Neural progenitor cell (in vitro differentiated cells): Measurements from ENCODE around the gene RIT1. TPM values are rescaled to one million over a fixed set of nuclear protein-coding genes. Genes with fewer than 3 reads are reported as not detected.

ENCODE experiments used
- DNase-seq: peaks from one replicate; pipeline ENCODE4 v3.0.0-alpha.2; 2016; ENCODE audit warnings: low spot score
- H2AFZ ChIP-seq: fragments of 200-600 bp; sonication (generic); replicated peaks from 2 replicates; pipeline ENCODE4 v1.6.1; 2016; ENCODE audit warnings: antibody characterized with exemption
- H3F3A ChIP-seq: fragments of 200-600 bp; sonication (generic); 2 replicates; pipeline ENCODE4 v1.6.1; 2016; ENCODE audit warnings: antibody characterized with exemption, low read depth
- H3K27ac ChIP-seq: fragments of 200-600 bp; sonication (generic); 2 replicates; pipeline ENCODE4 v1.5.1; 2016; ENCODE audit warnings: mild to moderate bottlenecking
- H3K27me3 ChIP-seq: fragments of 200-600 bp; sonication (generic); 2 replicates; pipeline ENCODE4 v1.6.1; 2016; ENCODE audit warnings: mild to moderate bottlenecking, moderate library complexity
- H3K36me3 ChIP-seq: fragments of 200-600 bp; sonication (generic); 2 replicates; pipeline ENCODE4 v1.5.1; 2016
- H3K4me1 ChIP-seq: fragments of 200-600 bp; sonication (generic); 2 replicates; pipeline ENCODE4 v1.6.1; 2016; ENCODE audit warnings: mixed run types
- H3K4me2 ChIP-seq: fragments of 200-600 bp; sonication (generic); 2 replicates; pipeline ENCODE4 v1.6.1; 2016
- H3K4me3 ChIP-seq: fragments of 200-600 bp; sonication (generic); 2 replicates; pipeline ENCODE4 v1.5.1; 2016
- H3K79me2 ChIP-seq: fragments of 200-600 bp; sonication (generic); 2 replicates; pipeline ENCODE4 v1.6.1; 2016; ENCODE audit warnings: low read depth
- H3K9ac ChIP-seq: fragments of 200-600 bp; sonication (generic); 2 replicates; pipeline ENCODE4 v1.6.1; 2016
- H3K9me3 ChIP-seq: fragments of 200-600 bp; sonication (generic); 2 replicates; pipeline ENCODE4 v1.5.1; 2016; ENCODE audit warnings: low read depth
- H4K20me1 ChIP-seq: fragments of 200-600 bp; sonication (generic); 2 replicates; pipeline ENCODE4 v1.6.1; 2016; ENCODE audit warnings: low read depth
- H3K27ac Mint-ChIP-seq: 3 replicates; pipeline ENCODE4 v1.8.0; 2021; ENCODE audit warnings: mixed read lengths
- H3K27me3 Mint-ChIP-seq: 2 replicates; pipeline ENCODE4 v1.8.0; 2022; ENCODE audit warnings: low read depth, mild to moderate bottlenecking, inconsistent platforms, moderate library complexity, mixed read lengths; ENCODE audit not compliant: insufficient read depth
- H3K36me3 Mint-ChIP-seq: 3 replicates; pipeline ENCODE4 v1.8.0; 2021; ENCODE audit warnings: mixed read lengths
- H3K4me1 Mint-ChIP-seq: 3 replicates; pipeline ENCODE4 v1.8.0; 2021; ENCODE audit warnings: mixed read lengths
- H3K4me3 Mint-ChIP-seq: 3 replicates; pipeline ENCODE4 v1.8.0; 2021; ENCODE audit warnings: mild to moderate bottlenecking, moderate library complexity, mixed read lengths
- H3K9me3 Mint-ChIP-seq: 3 replicates; pipeline ENCODE4 v1.8.0; 2020; ENCODE audit warnings: mixed read lengths
- CTCF ChIP-seq: fragments of 200-600 bp; sonication (generic); IDR thresholded peaks from 2 replicates; pipeline ENCODE4 v1.5.1; 2017; ENCODE audit warnings: antibody characterized with exemption, mild to moderate bottlenecking
- EZH2 ChIP-seq: fragments of 200-600 bp; sonication (generic); IDR thresholded peaks from 2 replicates; pipeline ENCODE4 v1.6.1; 2017; ENCODE audit warnings: antibody characterized with exemption, mild to moderate bottlenecking, moderate library complexity
- EZH2phosphoT487 ChIP-seq: fragments of 200-600 bp; sonication (generic); IDR thresholded peaks from 2 replicates; pipeline ENCODE4 v1.6.1; 2017; ENCODE audit warnings: antibody characterized with exemption
- total RNA-seq: library from RNA; depleted of rRNA; stranded (reverse); fragments of >200 nt; gene quantifications from 2 replicates; pipeline ENCODE4 v1.2.3, GENCODE V29; 2015; ENCODE audit warnings: low replicate concordance

The RIT1 gene
- total RNA-seq, 1 donor from 2014 or later: 51.3 TPM

GRCh38 chr1:155933591-155934096, 22.5 kb upstream of the RIT1 start:
- peak overlapping the region; percentile 92 for H3K4me2 ChIP-seq
- Mint-ChIP-seq H3K27me3 (peaks cover 2% of the 10 kb centered on the region), H3K36me3 (peaks cover 18% of the 10 kb centered on the region), H3K4me3 (no peak overlapping the region), H3K27ac (no peak overlapping the region), H3K4me1 (peaks cover 17% of the 10 kb centered on the region), H3K9me3 (no peaks in the 10 kb centered on the region)
- peak overlapping the region; percentile 34 for H2AFZ ChIP-seq
- H4K20me1 ChIP-seq: peaks cover 46% of the 10 kb centered on the region
- no peak for DNase-seq
- H3K79me2 ChIP-seq: peaks cover 56% of the 10 kb centered on the region
- peak overlapping the region; percentile 61 for H3K27ac ChIP-seq
- H3K4me1 ChIP-seq: peaks cover 23% of the 10 kb centered on the region
- no peak for TF ChIP-seq EZH2phosphoT487
- no peak for TF ChIP-seq CTCF
- no peak for TF ChIP-seq EZH2
- peaks cover 22% of the 10 kb centered on the region for H3K36me3 ChIP-seq
- peak overlapping the region; percentile 90 for H3K9ac ChIP-seq
- H3K27me3 ChIP-seq: no peaks in the 10 kb centered on the region
- H3K9me3 ChIP-seq: no peaks in the 10 kb centered on the region
- H3F3A ChIP-seq: peaks cover 30% of the 10 kb centered on the region
- peak overlapping the region; percentile 93 for H3K4me3 ChIP-seq

GRCh38 chr1:155932487-155932886, 21.3 kb upstream of the RIT1 start:
- peaks cover 23% of the 10 kb centered on the region for H3K36me3 Mint-ChIP-seq
- Histone ChIP-seq H3K9me3 (no peaks in the 10 kb centered on the region), H2AFZ (no peak overlapping the region), H3K4me1 (peaks cover 23% of the 10 kb centered on the region), H3K4me2 (peak overlapping the region; percentile 92), H3K27ac (no peak overlapping the region), H3K9ac (peak overlapping the region; percentile 15), H3K4me3 (peak overlapping the region; percentile 93), H3F3A (peaks cover 27% of the 10 kb centered on the region), H3K36me3 (peaks cover 22% of the 10 kb centered on the region), H4K20me1 (peaks cover 48% of the 10 kb centered on the region), H3K27me3 (no peaks in the 10 kb centered on the region), H3K79me2 (peaks cover 59% of the 10 kb centered on the region)
- peak overlapping the region; percentile 76 for H3K4me3 Mint-ChIP-seq
- no peak overlapping the region for H3K27ac Mint-ChIP-seq
- DNase-seq: no peak
- H3K27me3 Mint-ChIP-seq: peaks cover 2% of the 10 kb centered on the region
- H3K9me3 Mint-ChIP-seq: no peaks in the 10 kb centered on the region
- no peak for TF ChIP-seq EZH2
- no peak for TF ChIP-seq CTCF
- no peak for TF ChIP-seq EZH2phosphoT487
- H3K4me1 Mint-ChIP-seq: peaks cover 12% of the 10 kb centered on the region

GRCh38 chr1:155932081-155932480, 20.9 kb upstream of the RIT1 start:
- Mint-ChIP-seq H3K27ac (no peak overlapping the region), H3K4me1 (peaks cover 12% of the 10 kb centered on the region), H3K36me3 (peaks cover 25% of the 10 kb centered on the region), H3K27me3 (peaks cover 2% of the 10 kb centered on the region), H3K4me3 (peak overlapping the region; percentile 64), H3K9me3 (no peaks in the 10 kb centered on the region)
- H3K79me2 ChIP-seq: peaks cover 63% of the 10 kb centered on the region
- peak overlapping the region; percentile 92 for H3K4me2 ChIP-seq
- TF ChIP-seq EZH2: no peak
- TF ChIP-seq EZH2phosphoT487: no peak
- no peak for TF ChIP-seq CTCF
- peaks cover 25% of the 10 kb centered on the region for H3K36me3 ChIP-seq
- peak overlapping the region; percentile 93 for H3K4me3 ChIP-seq
- no peaks in the 10 kb centered on the region for H3K27me3 ChIP-seq
- peaks cover 23% of the 10 kb centered on the region for H3K4me1 ChIP-seq
- no peaks in the 10 kb centered on the region for H3K9me3 ChIP-seq
- no peak overlapping the region for H3K27ac ChIP-seq
- H2AFZ ChIP-seq: no peak overlapping the region
- no peak for DNase-seq
- H3K9ac ChIP-seq: peak overlapping the region; percentile 15
- peaks cover 26% of the 10 kb centered on the region for H3F3A ChIP-seq
- peaks cover 48% of the 10 kb centered on the region for H4K20me1 ChIP-seq
